Astrocyte (in vitro differentiated cells and primary cell): ENCODE results near the gene C2orf42. TPM values are rescaled to one million over a fixed set of nuclear protein-coding genes. Genes with fewer than 3 reads are reported as not detected.

Experiments
- DNase-seq: peaks from one replicate; pipeline ENCODE4 v3.0.0-alpha.2; 2010; ENCODE audit warnings: low read depth
- FAIRE-seq: peaks from 2 replicates; lab custom pipeline; 2011; peaks lifted over from hg19 to GRCh38; lab: Jason Lieb, UNC
- H2AFZ ChIP-seq: 2 replicates; pipeline ENCODE4 v1.6.0; 2012; ENCODE audit warnings: low read depth, low read length, inconsistent platforms
- H3K27ac ChIP-seq: 2 replicates; pipeline ENCODE4 v1.5.1; 2011; ENCODE audit warnings: low read depth, low read length, inconsistent platforms
- H3K27me3 ChIP-seq: 2 replicates; pipeline ENCODE4 v1.6.0; 2011; ENCODE audit warnings: low read length, inconsistent platforms; ENCODE audit not compliant: insufficient read depth
- H3K36me3 ChIP-seq: 2 replicates; pipeline ENCODE4 v1.5.1; 2011; ENCODE audit warnings: low read length, inconsistent platforms; ENCODE audit not compliant: insufficient read depth
- H3K4me1 ChIP-seq: 2 replicates; pipeline ENCODE4 v1.5.1; 2011; ENCODE audit warnings: low read length, inconsistent platforms; ENCODE audit not compliant: insufficient read depth
- H3K4me2 ChIP-seq: 2 replicates; pipeline ENCODE4 v1.6.0; 2012; ENCODE audit warnings: low read length, inconsistent platforms
- H3K4me3 ChIP-seq: 2 replicates; pipeline ENCODE4 v1.5.1; 2011; ENCODE audit warnings: low read depth, mild to moderate bottlenecking, low read length, inconsistent platforms; ENCODE audit not compliant: insufficient read depth
- H3K79me2 ChIP-seq: 2 replicates; pipeline ENCODE4 v1.6.0; 2012; ENCODE audit warnings: mild to moderate bottlenecking, low read length, inconsistent platforms; ENCODE audit not compliant: insufficient read depth
- H3K9ac ChIP-seq: 2 replicates; pipeline ENCODE4 v1.6.0; 2012; ENCODE audit warnings: mild to moderate bottlenecking, low read length, inconsistent platforms
- H3K9me3 ChIP-seq: 2 replicates; pipeline ENCODE4 v1.5.1; 2012; ENCODE audit warnings: low read depth, mild to moderate bottlenecking, low read length, inconsistent platforms; ENCODE audit not compliant: insufficient read depth
- H4K20me1 ChIP-seq: 2 replicates; pipeline ENCODE4 v1.6.0; 2012; ENCODE audit warnings: low read length, inconsistent platforms; ENCODE audit not compliant: insufficient read depth
- H3K27ac Mint-ChIP-seq: one replicate; pipeline ENCODE4 v1.8.0; 2021; ENCODE audit warnings: mild to moderate bottlenecking, mixed read lengths; ENCODE audit not compliant: unreplicated experiment
- H3K27me3 Mint-ChIP-seq: one replicate; pipeline ENCODE4 v1.8.0; 2021; ENCODE audit warnings: low read depth, mixed read lengths; ENCODE audit not compliant: unreplicated experiment
- H3K36me3 Mint-ChIP-seq: one replicate; pipeline ENCODE4 v1.8.0; 2021; ENCODE audit warnings: low read depth, mixed read lengths; ENCODE audit not compliant: unreplicated experiment
- H3K4me1 Mint-ChIP-seq: one replicate; pipeline ENCODE4 v1.8.0; 2021; ENCODE audit warnings: low read depth, mixed read lengths; ENCODE audit not compliant: unreplicated experiment
- H3K4me3 Mint-ChIP-seq: one replicate; pipeline ENCODE4 v1.8.0; 2021; ENCODE audit warnings: mild to moderate bottlenecking, moderate library complexity, mixed read lengths; ENCODE audit not compliant: unreplicated experiment
- H3K9me3 Mint-ChIP-seq: one replicate; pipeline ENCODE4 v1.8.0; 2021; ENCODE audit warnings: mild to moderate bottlenecking, mixed read lengths; ENCODE audit not compliant: unreplicated experiment
- CTCF ChIP-seq: IDR thresholded peaks from 2 replicates; pipeline ENCODE4 v1.5.1; 2011; ENCODE audit warnings: low read depth, mild to moderate bottlenecking, inconsistent platforms, low read length, moderate library complexity; ENCODE audit not compliant: insufficient read depth
- EZH2 ChIP-seq: IDR thresholded peaks from 2 replicates; pipeline ENCODE4 v1.6.1; 2012; ENCODE audit warnings: mild to moderate bottlenecking, low read length, inconsistent platforms; ENCODE audit not compliant: insufficient read depth
- total RNA-seq: library from RNA; stranded (reverse); gene quantifications from 2 replicates; pipeline ENCODE4 v1.2.1, GENCODE V29; 2021

Gene C2orf42
- total RNA-seq, 1 donor from 2014 or later = 20.7 TPM

GRCh38 chr2:70133491-70134322 lies 57.1 kb downstream of the C2orf42 start:
- Histone ChIP-seq H3K27me3 (no peaks in the 10 kb centered on the region), H3K4me1 (peaks cover 32% of the 10 kb centered on the region), H3K79me2 (no peaks in the 10 kb centered on the region), H4K20me1 (no peaks in the 10 kb centered on the region), H3K4me2 (peak overlapping the region; percentile 85), H3K4me3 (peak overlapping the region; percentile 36), H2AFZ (no peak overlapping the region), H3K9me3 (no peaks in the 10 kb centered on the region), H3K9ac (peak overlapping the region; percentile 77), H3K36me3 (no peaks in the 10 kb centered on the region), H3K27ac (peak overlapping the region; percentile 78)
- Mint-ChIP-seq H3K36me3 (no peaks in the 10 kb centered on the region), H3K27ac (peak overlapping the region; percentile 64), H3K4me3 (no peak overlapping the region), H3K4me1 (peaks cover 28% of the 10 kb centered on the region), H3K9me3 (no peaks in the 10 kb centered on the region), H3K27me3 (no peaks in the 10 kb centered on the region)
- DNase-seq = peak; percentile 93
- TF ChIP-seq CTCF (no peak), EZH2 (no peak)
- no peak for FAIRE-seq

GRCh38 chr2:70133127-70133452 lies 57.7 kb downstream of the C2orf42 start:
- H3K9me3 Mint-ChIP-seq = no peaks in the 10 kb centered on the region
- no peak overlapping the region for H3K4me3 Mint-ChIP-seq
- Histone ChIP-seq H3K36me3 (no peaks in the 10 kb centered on the region), H3K27ac (peak overlapping the region; percentile 78), H3K4me2 (peak overlapping the region; percentile 85), H3K79me2 (no peaks in the 10 kb centered on the region), H3K9me3 (no peaks in the 10 kb centered on the region), H4K20me1 (no peaks in the 10 kb centered on the region), H3K9ac (peak overlapping the region; percentile 77), H2AFZ (peak overlapping the region; percentile 84), H3K27me3 (no peaks in the 10 kb centered on the region), H3K4me1 (peaks cover 32% of the 10 kb centered on the region), H3K4me3 (peak overlapping the region; percentile 36)
- no peaks in the 10 kb centered on the region for H3K36me3 Mint-ChIP-seq
- H3K27ac Mint-ChIP-seq = peak overlapping the region; percentile 86
- FAIRE-seq = no peak
- H3K4me1 Mint-ChIP-seq = peaks cover 28% of the 10 kb centered on the region
- H3K27me3 Mint-ChIP-seq = no peaks in the 10 kb centered on the region
- TF ChIP-seq EZH2 = no peak
- TF ChIP-seq CTCF = no peak
- DNase-seq = no peak
